ENCODE data around the gene PIP4P1. TPM values are rescaled to one million over a fixed set of nuclear protein-coding genes. Genes with fewer than 3 reads are reported as not detected.

Gene PIP4P1
- total and polyA plus RNA-seq, 2 of the 13 experiments (the other 11 are each of a cell fraction or from before 2014, with no cell fraction given): 33.4 to 47.0 TPM

DNA sequence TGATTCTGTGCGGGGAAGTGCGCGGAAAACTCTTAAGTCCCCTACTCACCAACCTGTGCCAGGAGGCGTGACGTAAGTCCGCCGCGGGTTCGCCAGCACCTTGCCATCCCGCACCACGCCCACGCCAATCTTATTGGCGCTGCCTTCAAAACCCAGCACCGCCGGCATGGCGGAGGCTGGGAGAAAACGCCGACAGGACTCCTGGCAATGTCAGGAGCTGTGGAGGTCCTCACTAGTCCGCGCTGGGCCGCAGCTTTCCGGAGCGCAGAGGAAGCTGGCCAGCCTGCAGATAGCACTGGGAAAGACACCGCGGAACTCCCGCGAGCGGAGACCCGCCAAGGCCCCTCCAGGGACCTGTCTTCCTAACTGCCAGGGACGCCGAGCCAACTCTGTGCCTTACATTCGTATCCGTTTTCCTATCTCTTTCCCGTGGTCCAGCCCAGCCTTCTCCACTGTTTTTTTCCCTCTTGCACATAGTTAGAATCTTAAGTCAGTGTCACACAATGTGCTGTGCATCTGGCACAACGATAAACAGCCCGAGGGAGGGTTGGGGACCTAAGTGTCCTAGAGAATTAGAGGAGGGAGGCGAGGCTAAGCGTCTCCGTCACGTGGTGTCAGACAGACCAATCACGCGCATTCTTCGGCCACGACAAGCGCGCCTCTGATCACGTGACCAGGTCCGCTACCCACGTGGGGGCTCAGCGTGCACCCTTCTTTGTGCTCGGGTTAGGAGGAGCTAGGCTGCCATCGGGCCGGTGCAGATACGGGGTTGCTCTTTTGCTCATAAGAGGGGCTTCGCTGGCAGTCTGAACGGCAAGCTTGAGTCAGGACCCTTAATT, 6.5 kb downstream of the PIP4P1 start, which contains the start of the genes APEX1 and OSGEP (continued):
- peak; percentile 99 for TF ChIP-seq MYC (CRISPR knock-in tag; IDR thresholded peaks at IDR 0.05; ENCODE audit: borderline replicate concordance)
- TF ChIP-seq MIER2 (CRISPR knock-in tag; IDR thresholded peaks at IDR 0.05): no peak
- TF ChIP-seq ZBTB2 (CRISPR knock-in tag; IDR thresholded peaks at IDR 0.05; ENCODE audit: low read depth): peak; percentile 73
- TF ChIP-seq, protein P1, sequence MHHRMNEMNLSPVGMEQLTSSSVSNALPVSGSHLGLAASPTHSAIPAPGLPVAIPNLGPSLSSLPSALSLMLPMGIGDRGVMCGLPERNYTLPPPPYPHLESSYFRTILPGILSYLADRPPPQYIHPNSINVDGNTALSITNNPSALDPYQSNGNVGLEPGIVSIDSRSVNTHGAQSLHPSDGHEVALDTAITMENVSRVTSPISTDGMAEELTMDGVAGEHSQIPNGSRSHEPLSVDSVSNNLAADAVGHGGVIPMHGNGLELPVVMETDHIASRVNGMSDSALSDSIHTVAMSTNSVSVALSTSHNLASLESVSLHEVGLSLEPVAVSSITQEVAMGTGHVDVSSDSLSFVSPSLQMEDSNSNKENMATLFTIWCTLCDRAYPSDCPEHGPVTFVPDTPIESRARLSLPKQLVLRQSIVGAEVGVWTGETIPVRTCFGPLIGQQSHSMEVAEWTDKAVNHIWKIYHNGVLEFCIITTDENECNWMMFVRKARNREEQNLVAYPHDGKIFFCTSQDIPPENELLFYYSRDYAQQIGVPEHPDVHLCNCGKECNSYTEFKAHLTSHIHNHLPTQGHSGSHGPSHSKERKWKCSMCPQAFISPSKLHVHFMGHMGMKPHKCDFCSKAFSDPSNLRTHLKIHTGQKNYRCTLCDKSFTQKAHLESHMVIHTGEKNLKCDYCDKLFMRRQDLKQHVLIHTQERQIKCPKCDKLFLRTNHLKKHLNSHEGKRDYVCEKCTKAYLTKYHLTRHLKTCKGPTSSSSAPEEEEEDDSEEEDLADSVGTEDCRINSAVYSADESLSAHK (CRISPR knock-in tag; IDR thresholded peaks at IDR 0.05; ENCODE audit: borderline replicate concordance): no peak; the same call in 1 of the 2 replicates
- peak; percentile 70; the same call in 1 of the 2 replicates for TF ChIP-seq ZNF124 (CRISPR knock-in tag; IDR thresholded peaks at IDR 0.05)
- no peak for TF ChIP-seq ZNF101 (CRISPR knock-in tag; IDR thresholded peaks at IDR 0.05; ENCODE audit: borderline replicate concordance, low read depth)
- TF ChIP-seq CHD2 (IDR thresholded peaks at IDR 0.05; ENCODE audit: low read depth, low read length): peak; percentile 88
- TF ChIP-seq FLYWCH1 (CRISPR knock-in tag; IDR thresholded peaks at IDR 0.05): no peak
- TF ChIP-seq NFYB (CRISPR knock-in tag; IDR thresholded peaks at IDR 0.05): peak; percentile 87
- TF ChIP-seq, protein P2, sequence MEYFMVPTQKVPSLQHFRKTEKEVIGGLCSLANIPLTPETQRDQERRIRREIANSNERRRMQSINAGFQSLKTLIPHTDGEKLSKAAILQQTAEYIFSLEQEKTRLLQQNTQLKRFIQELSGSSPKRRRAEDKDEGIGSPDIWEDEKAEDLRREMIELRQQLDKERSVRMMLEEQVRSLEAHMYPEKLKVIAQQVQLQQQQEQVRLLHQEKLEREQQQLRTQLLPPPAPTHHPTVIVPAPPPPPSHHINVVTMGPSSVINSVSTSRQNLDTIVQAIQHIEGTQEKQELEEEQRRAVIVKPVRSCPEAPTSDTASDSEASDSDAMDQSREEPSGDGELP (IDR thresholded peaks at IDR 0.05; ENCODE audit: borderline replicate concordance, low read depth): peak; percentile 56; the same call in 1 of the 2 replicates
- no peak for TF ChIP-seq ZNF577 (CRISPR knock-in tag; IDR thresholded peaks at IDR 0.05; ENCODE audit: borderline replicate concordance, low read depth)
- TF ChIP-seq RBFOX2 (IDR thresholded peaks at IDR 0.05; ENCODE audit: low read depth, low read length): peak; percentile 87
- no peak for TF ChIP-seq ATF3 (CRISPR knock-in tag; IDR thresholded peaks at IDR 0.05)
- no peak for TF ChIP-seq SP1 (IDR thresholded peaks at IDR 0.05)
- no peak; the same call in 1 of the 2 replicates for TF ChIP-seq SP1 (CRISPR knock-in tag; IDR thresholded peaks at IDR 0.05)
- peak; percentile 80; the same call in 1 of the 2 replicates for TF ChIP-seq ZNF564 (CRISPR knock-in tag; IDR thresholded peaks at IDR 0.05)
- TF ChIP-seq SIX1 (CRISPR knock-in tag; IDR thresholded peaks at IDR 0.05; ENCODE audit: borderline replicate concordance): 0 out of 2 replicates have a peak, but pooled peaks have one; percentile 14
- peak; percentile 18; the same call in 1 of the 2 replicates for TF ChIP-seq ZNF142 (CRISPR knock-in tag; IDR thresholded peaks at IDR 0.05)
